HepG2 (cell line): Measurements from ENCODE around the gene C1QTNF12. TPM values are rescaled to one million over a fixed set of nuclear protein-coding genes. Genes with fewer than 3 reads are reported as not detected.
A peak's percentile ranks its signal among the peaks of the same experiment; 100 is the strongest.

ENCODE experiments used
- ATAC-seq: fragments of 200-7000 bp; cut with Tn5 transposase; 3 replicates; pipeline ENCODE4 v1.9.1; 2020; ENCODE audit warnings: mild to moderate bottlenecking, moderate library complexity
- BruUV-seq: library from RNA; stranded (reverse); fragments of 400-500 nt; replicated peaks from 2 replicates; lab custom pipeline; 2021; lab: Mats Ljungman, UMichigan
- CTCF ChIA-PET: fragments of 300-600 bp; formaldehyde crosslinking; extraction: SDS; loops from one replicate; lab custom pipeline; 2021; ENCODE audit warnings: low total read pairs, inconsistent platforms, low intra/inter-chr PET ratio; lab: Yijun Ruan, JAX
- POLR2A ChIA-PET: fragments of 350-600 bp; sonication (Branson Sonifier 250); formaldehyde crosslinking; loops from one replicate; lab custom pipeline; 2020; ENCODE audit warnings: antibody characterized with exemption, inconsistent platforms; lab: Yijun Ruan, JAX
- DNase-seq: peaks from one replicate; pipeline ENCODE4 v3.0.0-alpha.2; 2015; ENCODE audit warnings: low spot score
- FAIRE-seq: peaks from 3 replicates; lab custom pipeline; 2011; peaks lifted over from hg19 to GRCh38; lab: Jason Lieb, UNC
- H2AFZ ChIP-seq: one replicate; pipeline ENCODE4 v1.6.1; 2011; ENCODE audit warnings: low read length, inconsistent platforms
- H3K27ac ChIP-seq: fragments of 300-600 bp; 3 replicates; pipeline ENCODE4 v1.8.0; 2011; ENCODE audit warnings: mixed run types, mild to moderate bottlenecking, mixed read lengths, low read length, inconsistent platforms; ENCODE audit not compliant: insufficient read depth; ENCODE audit errors: extremely low read length
- H3K27me3 ChIP-seq, 2 experiments: fragments of 200-600 bp in 1 of 2; 2 replicates in 1 of 2; 3 replicates in 1 of 2; pipeline versions ENCODE4 v1.6.0 to v1.8.0; 2011; ENCODE audit warnings: low read length in 2 of 2, mild to moderate bottlenecking in 2 of 2, moderate library complexity in 2 of 2, inconsistent platforms in 1 of 2; ENCODE audit not compliant: insufficient read depth in 2 of 2, control insufficient read depth in 1 of 2
- H3K36me3 ChIP-seq, 2 experiments: fragments of 200-600 bp in 1 of 2; replicated peaks in 1 of 2; 2 replicates in 1 of 2; 3 replicates in 1 of 2; pipeline versions ENCODE4 v1.5.1 to v1.8.0; 2011; ENCODE audit warnings: low read length in 2 of 2, inconsistent platforms in 1 of 2; ENCODE audit not compliant: insufficient read depth in 2 of 2, control insufficient read depth in 1 of 2
- H3K4me1 ChIP-seq: 2 replicates; pipeline ENCODE4 v1.5.1; 2012; ENCODE audit warnings: low read length, inconsistent platforms; ENCODE audit not compliant: insufficient read depth
- H3K4me2 ChIP-seq: 2 replicates; pipeline ENCODE4 v1.6.0; 2011; ENCODE audit warnings: low read depth, low read length, inconsistent platforms
- H3K4me3 ChIP-seq, 3 experiments: fragments of 200-600 bp in 1 of 3; sonication (generic), shearing (Covaris generic) in 1 of 3; replicated peaks in 1 of 3; 2 replicates each; pipeline ENCODE4 v1.5.1; 2011 to 2016; ENCODE audit warnings: low read length in 3 of 3, inconsistent platforms in 2 of 3, low read depth in 2 of 3, mild to moderate bottlenecking in 2 of 3, control low read depth in 1 of 3, mixed read lengths in 1 of 3; ENCODE audit not compliant: insufficient read depth in 1 of 3
- H3K79me2 ChIP-seq: one replicate; pipeline ENCODE4 v1.6.1; 2011; ENCODE audit warnings: low read length, inconsistent platforms; ENCODE audit not compliant: insufficient read depth
- H3K9ac ChIP-seq: 2 replicates; pipeline ENCODE4 v1.6.0; 2011; ENCODE audit warnings: mild to moderate bottlenecking, low read depth, low read length, inconsistent platforms; ENCODE audit not compliant: insufficient read depth
- H3K9me3 ChIP-seq: 2 replicates; pipeline ENCODE4 v1.5.1; 2012; ENCODE audit warnings: mild to moderate bottlenecking, low read length
- H4K20me1 ChIP-seq: 2 replicates; pipeline ENCODE4 v1.6.0; 2011; ENCODE audit warnings: inconsistent platforms, mild to moderate bottlenecking, low read length, moderate library complexity; ENCODE audit not compliant: insufficient read depth
- DZIP1 ChIP-seq: sonication (generic); formaldehyde crosslinking; IDR thresholded peaks from 2 replicates; pipeline ENCODE4 v1.5.0; 2020; ENCODE audit warnings: mild to moderate bottlenecking, missing genetic modification reagents
- HNRNPH1 ChIP-seq: fragments of 200-400 bp; formaldehyde crosslinking; optimal IDR thresholded peaks from 2 replicates; pipeline ENCODE3; 2017; ENCODE audit warnings: mild to moderate bottlenecking, low read depth, low read length
- KDM2A ChIP-seq: sonication (generic); formaldehyde crosslinking; IDR thresholded peaks from 2 replicates; pipeline ENCODE4 v1.4.0; 2020; ENCODE audit warnings: low read depth, missing genetic modification reagents, borderline replicate concordance
- NFKBIZ ChIP-seq: IDR thresholded peaks from 2 replicates; pipeline ENCODE4 v1.6.1; 2018; ENCODE audit warnings: missing genetic modification reagents, missing compliant biosample characterization
- RBFOX2 ChIP-seq: fragments of 200-400 bp; formaldehyde crosslinking; IDR thresholded peaks from 2 replicates; pipeline ENCODE4 v1.6.1; 2017; ENCODE audit warnings: low read depth, mild to moderate bottlenecking, low read length
- RBM22 ChIP-seq: fragments of 200-400 bp; formaldehyde crosslinking; optimal IDR thresholded peaks from 2 replicates; pipeline ENCODE3; 2017; ENCODE audit warnings: mild to moderate bottlenecking, low read length, moderate library complexity
- SALL2 ChIP-seq: sonication (generic); formaldehyde crosslinking; IDR thresholded peaks from 2 replicates; pipeline ENCODE4 v1.8.1; 2023; ENCODE audit warnings: mild to moderate bottlenecking, missing genetic modification reagents, inconsistent platforms
- ZEB1 ChIP-seq: IDR thresholded peaks from 2 replicates; pipeline ENCODE4 v1.6.1; 2012; ENCODE audit warnings: mild to moderate bottlenecking, low read depth, inconsistent platforms; ENCODE audit not compliant: insufficient replicate concordance
- ZNF460 ChIP-seq: sonication (generic); formaldehyde crosslinking; IDR thresholded peaks from 2 replicates; pipeline ENCODE4 v1.5.1; 2020; ENCODE audit warnings: missing genetic modification reagents, mild to moderate bottlenecking, borderline replicate concordance
- ZNF503 ChIP-seq: sonication (generic); formaldehyde crosslinking; IDR thresholded peaks from 2 replicates; pipeline ENCODE4 v1.4.0; 2020; ENCODE audit warnings: missing genetic modification reagents
- ZNF543 ChIP-seq: sonication (generic); formaldehyde crosslinking; IDR thresholded peaks from 2 replicates; pipeline ENCODE4 v1.4.0; 2020; ENCODE audit warnings: mild to moderate bottlenecking, missing genetic modification reagents
- ZNF557 ChIP-seq: sonication (generic); formaldehyde crosslinking; IDR thresholded peaks from 2 replicates; pipeline ENCODE4 v1.4.0; 2020; ENCODE audit warnings: missing genetic modification reagents
- ZNF773 ChIP-seq: sonication (generic); formaldehyde crosslinking; IDR thresholded peaks from 2 replicates; pipeline ENCODE4 v1.4.0; 2020; ENCODE audit warnings: missing genetic modification reagents, borderline replicate concordance
- ZSCAN5A ChIP-seq: sonication (generic); formaldehyde crosslinking; IDR thresholded peaks from 2 replicates; pipeline ENCODE4 v1.8.0; 2022; ENCODE audit warnings: mild to moderate bottlenecking, missing genetic modification reagents, borderline replicate concordance
- WGBS: methylation state at CpG from one replicate; pipeline ENCODE4 v1.1.6; 2017; ENCODE audit warnings: low lambda C conversion rate; 5-methylcytosine and 5-hydroxymethylcytosine counted together
- in situ Hi-C: cut with HindIII; loops from 2 replicates; pipeline ENCODE4 v1.10.0; 2017; ENCODE audit warnings: low pct_unique_long_range_greater_than_20kb; ENCODE audit not compliant: extremely low pct_ligation_motif_present
- intact Hi-C: fragments of 100-400 bp; cut with micrococcal nuclease; formaldehyde crosslinking; loops from one replicate; pipeline ENCODE4 v1.10.0; 2022; ENCODE audit not compliant: unreplicated experiment
- polyA plus RNA-seq, 8 experiments: library from polyadenylated mRNA; depleted of rRNA in 3 of 8; stranded (reverse) in 7 of 8; unstranded in 1 of 8; fragments of >200 nt; fragmentation: Illumina TruSeq in 4 of 8; extraction: Trizol in 4 of 8; gene quantifications; 2 replicates each; pipeline versions ENCODE4 v1.2.1 to v1.2.3, GENCODE V29; 2011 to 2016; ENCODE audit warnings: low read depth in 4 of 8, missing spikeins in 1 of 8, mixed read lengths in 1 of 8; ENCODE audit not compliant: insufficient read depth in 1 of 8
- total RNA-seq, 5 experiments: library from RNA; depleted of rRNA; stranded (reverse); fragments of >200 nt; fragmentation: Illumina TruSeq; extraction: Trizol; gene quantifications; 2 replicates each; pipeline ENCODE4 v1.2.3, GENCODE V29; 2016; ENCODE audit warnings: low read depth in 1 of 5

C1QTNF12 gene
- total and polyA plus RNA-seq, 2 of the 13 experiments (the other 11 are each of a cell fraction or from before 2014, with no cell fraction given) = 0.18 to 0.64 TPM

GRCh38 chr1:1255611-1256010 is 9.1 kb upstream of the C1QTNF12 start:
- ATAC-seq = no peak
- Histone ChIP-seq H3K36me3 (peaks cover 13 to 31% of the 10 kb centered on the region in 2 experiments; a peak in 4 of 5 replicates), H3K27ac (no peak overlapping the region), H3K9ac (no peak overlapping the region), H2AFZ (no peak overlapping the region), H3K79me2 (no peaks in the 10 kb centered on the region), H3K27me3 (no peaks in the 10 kb centered on the region), H3K9me3 (no peaks in the 10 kb centered on the region), H3K4me2 (no peak overlapping the region), H3K4me1 (no peaks in the 10 kb centered on the region), H4K20me1 (no peaks in the 10 kb centered on the region), H3K4me3 (no peak overlapping the region)
- FAIRE-seq = no peak
- POLR2A ChIA-PET = no interaction called here
- no peak for DNase-seq
- in situ Hi-C loops (no loop called here), intact Hi-C loops (no loop called here)
- TF ChIP-seq RBFOX2 (0 out of 2 replicates have a peak, but pooled peaks have one; percentile 36), KDM2A (CRISPR knock-in tag) (no peak), ZNF460 (CRISPR knock-in tag) (no peak), ZNF557 (no peak), RBM22 (peak; percentile 17), ZNF503 (CRISPR knock-in tag) (no peak)
- WGBS = 99% methylated on average over 4 of the region's 10 CpGs
- CTCF ChIA-PET = no interaction called here
- BruUV-seq = TSS peak; percentile 52

- no peak overlapping the region for H3K27ac ChIP-seq
- in situ Hi-C loops (no loop called here), intact Hi-C loops (no loop called here)
- no TSS peak for BruUV-seq
- DNase-seq (no peak), ATAC-seq (no peak), FAIRE-seq (no peak)
- 99% methylated on average over 20 of the region's 26 CpGs for WGBS
- no peaks in the 10 kb centered on the region for H4K20me1 ChIP-seq
- H3K79me2 ChIP-seq = no peaks in the 10 kb centered on the region
- peaks cover 12 to 26% of the 10 kb centered on the region in 2 experiments; a peak in 4 of 5 replicates for H3K36me3 ChIP-seq
- ChIA-PET CTCF (no interaction called here), POLR2A (no interaction called here)
- no peak overlapping the region for H3K4me2 ChIP-seq
- no peaks in the 10 kb centered on the region for H3K9me3 ChIP-seq
- no peak overlapping the region for H3K9ac ChIP-seq
- H2AFZ ChIP-seq = no peak overlapping the region
- H3K4me3 ChIP-seq = no peak overlapping the region
- H3K4me1 ChIP-seq = no peaks in the 10 kb centered on the region
- no peaks in the 10 kb centered on the region for H3K27me3 ChIP-seq
- TF ChIP-seq ZNF543 = no peak
- no peak for TF ChIP-seq DZIP1 (CRISPR knock-in tag)
- TF ChIP-seq ZNF773 = no peak
- no peak for TF ChIP-seq SALL2 (CRISPR knock-in tag)
- no peak for TF ChIP-seq NFKBIZ (CRISPR knock-in tag)
- TF ChIP-seq ZEB1 = no peak
- TF ChIP-seq HNRNPH1 = no peak
- no peak for TF ChIP-seq ZSCAN5A
Observed at GRCh38 chr1:1255078-1255477, 8.6 kb upstream of the C1QTNF12 start.
